GM18511 (cell line): ENCODE measurements around the gene RAB27A.

Source experiments
- ATAC-seq: cut with Tn5 transposase; IDR thresholded peaks from one replicate; pipeline ENCODE4 v1.9.1; 2021; ENCODE audit warnings: mild to moderate bottlenecking, moderate library complexity; ENCODE audit not compliant: unreplicated experiment

RAB27A gene

DNA sequence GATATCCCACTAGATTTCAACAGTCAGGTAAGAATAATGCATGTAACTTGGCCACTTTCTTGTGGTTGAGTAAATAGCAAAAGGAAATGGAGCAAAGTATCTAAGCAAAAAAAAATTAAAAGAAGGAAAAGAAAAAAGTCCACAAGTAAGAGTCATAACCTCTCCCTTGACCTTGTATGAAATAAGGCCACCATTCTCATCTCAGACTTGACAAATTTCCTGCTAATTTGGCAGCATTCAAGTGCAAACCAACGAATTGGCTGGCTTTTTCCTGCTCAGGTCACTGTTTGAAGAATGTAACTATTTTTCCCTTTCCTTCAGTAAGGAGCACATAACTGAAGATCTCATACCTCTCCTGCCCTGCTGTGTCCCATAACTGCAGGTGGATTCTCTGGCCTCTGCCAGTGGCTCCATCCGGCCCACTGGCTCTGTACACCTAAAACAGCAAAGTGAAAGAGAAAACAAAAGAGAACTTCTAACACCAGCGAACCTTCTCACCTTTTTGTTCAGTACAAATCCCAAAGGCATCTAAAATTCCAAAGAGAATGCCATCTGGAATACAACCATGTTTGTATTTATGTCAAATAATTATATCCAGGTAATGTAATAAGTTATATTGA lies 59.5 kb downstream of the RAB27A start:
- ATAC-seq = no peak

DNA sequence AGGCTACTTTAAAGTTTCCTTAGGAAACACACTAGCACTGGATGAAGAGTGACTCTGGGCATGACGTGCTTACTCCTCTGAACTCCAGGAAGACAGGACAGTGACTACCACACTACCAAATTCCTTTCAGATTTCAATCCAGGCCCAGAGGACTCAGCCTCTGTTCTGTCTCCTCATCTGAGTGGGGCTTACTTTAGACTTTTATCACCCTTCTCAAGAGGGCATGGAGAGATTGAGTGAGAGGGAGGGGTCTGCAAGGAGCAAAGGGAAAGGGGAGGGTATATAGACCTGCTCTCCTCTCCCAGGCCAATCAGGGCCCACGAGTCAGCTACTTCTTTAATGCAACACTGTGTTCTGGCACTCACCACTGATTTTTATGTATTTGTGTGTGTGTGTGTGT lies 63.5 kb downstream of the RAB27A start:
- no peak for ATAC-seq

GRCh38 chr15:55224892-55225291 lies 64.7 kb downstream of the RAB27A start:
- ATAC-seq = no peak

GRCh38 chr15:55222588-55222987 lies 67.0 kb downstream of the RAB27A start:
- ATAC-seq = peak; percentile 75

DNA sequence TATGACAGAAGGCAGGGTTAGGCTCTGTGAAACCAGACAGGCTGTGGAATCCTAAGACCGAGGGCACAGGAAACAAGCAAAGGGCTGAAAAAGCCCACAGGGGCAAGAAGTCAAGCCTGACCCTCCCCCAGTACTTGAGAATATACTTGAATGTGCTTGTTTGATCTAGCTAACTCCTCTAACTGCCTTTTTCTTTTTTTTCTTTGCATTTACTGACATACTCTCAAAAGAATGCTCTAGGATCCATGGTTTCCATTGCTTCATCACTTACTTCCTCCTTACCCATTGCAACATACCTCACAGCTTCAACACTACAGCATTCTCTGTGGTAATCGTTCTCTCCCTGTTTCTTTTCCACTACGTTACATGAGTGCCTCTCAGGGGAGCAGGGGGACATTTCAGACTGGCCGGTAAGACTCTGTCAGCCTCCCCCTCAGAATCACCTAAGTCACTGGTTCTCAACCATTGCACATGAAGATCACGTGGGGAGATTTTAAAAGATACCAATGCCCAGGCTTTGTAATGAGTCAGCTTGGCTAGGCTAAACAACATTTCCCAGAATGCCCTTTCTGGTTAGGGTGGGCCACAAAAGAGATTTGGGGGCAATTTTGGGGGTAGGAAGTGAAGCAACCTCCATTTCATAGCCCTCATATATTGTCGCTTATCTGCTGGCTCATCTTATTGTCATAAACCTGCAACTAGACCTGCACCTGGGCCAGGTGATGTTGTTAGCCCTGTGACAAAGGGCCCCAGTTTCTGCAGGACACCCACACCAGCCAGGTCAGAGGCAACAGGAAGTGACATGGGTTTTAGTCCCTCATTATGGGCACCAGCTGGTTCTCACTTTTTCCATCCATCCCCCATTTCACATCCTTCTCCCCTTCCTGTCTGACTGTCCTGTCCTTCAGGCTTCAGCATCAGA lies 68.3 kb downstream of the RAB27A start:
- ATAC-seq = peak; percentile 63

- ATAC-seq = no peak
Observed at GRCh38 chr15:55220606-55221005, 69.0 kb downstream of the RAB27A start.

GRCh38 chr15:55218056-55218455 lies 71.6 kb downstream of the RAB27A start:
- no peak for ATAC-seq

DNA sequence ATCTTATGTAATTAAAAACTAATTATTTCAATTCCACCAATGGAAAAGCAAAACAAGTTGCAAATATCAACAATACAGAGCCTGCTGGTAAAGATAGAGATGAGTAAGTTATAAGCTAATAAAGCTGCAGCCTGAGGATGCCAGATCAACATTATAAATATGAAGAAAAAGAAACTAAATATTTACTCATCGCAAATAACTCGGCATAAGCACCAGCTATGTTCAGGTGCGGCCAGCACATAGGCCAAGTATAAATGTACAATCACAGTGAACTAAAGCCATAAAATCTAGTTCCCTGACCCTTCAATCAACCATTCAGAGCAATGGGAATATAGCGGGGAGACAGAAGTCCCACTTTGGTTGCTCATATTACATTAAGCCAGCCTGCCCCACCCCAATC lies 85.1 kb downstream of the RAB27A start:
- ATAC-seq = no peak

- ATAC-seq = no peak
Observed at GRCh38 chr15:55202206-55202605, 87.4 kb downstream of the RAB27A start.

GRCh38 chr15:55198706-55199105 lies 90.9 kb downstream of the RAB27A start:
- ATAC-seq = no peak

GRCh38 chr15:55197719-55198118 lies 91.9 kb downstream of the RAB27A start:
- no peak for ATAC-seq

- ATAC-seq = peak; percentile 29
Observed at GRCh38 chr15:55197362-55197705, 92.3 kb downstream of the RAB27A start.

GRCh38 chr15:55196458-55197361 lies 92.9 kb downstream of the RAB27A start, which contains the start of gene RSL24D1:
Gene RSL24D1, minus strand, starts transcription at chr15:55196941. Its CDS starts 51 bp downstream, at chr15:55196890.
- peak; percentile 95 for ATAC-seq

GRCh38 chr15:55195996-55196395 lies 93.6 kb downstream of the RAB27A start:
- ATAC-seq = no peak

- ATAC-seq = no peak
Observed at GRCh38 chr15:55194256-55194655, 95.4 kb downstream of the RAB27A start.

- no peak for ATAC-seq
Observed at GRCh38 chr15:55186331-55186730, 103.3 kb downstream of the RAB27A start.

- no peak for ATAC-seq
Observed at GRCh38 chr15:55183679-55184078, 105.9 kb downstream of the RAB27A start.

DNA sequence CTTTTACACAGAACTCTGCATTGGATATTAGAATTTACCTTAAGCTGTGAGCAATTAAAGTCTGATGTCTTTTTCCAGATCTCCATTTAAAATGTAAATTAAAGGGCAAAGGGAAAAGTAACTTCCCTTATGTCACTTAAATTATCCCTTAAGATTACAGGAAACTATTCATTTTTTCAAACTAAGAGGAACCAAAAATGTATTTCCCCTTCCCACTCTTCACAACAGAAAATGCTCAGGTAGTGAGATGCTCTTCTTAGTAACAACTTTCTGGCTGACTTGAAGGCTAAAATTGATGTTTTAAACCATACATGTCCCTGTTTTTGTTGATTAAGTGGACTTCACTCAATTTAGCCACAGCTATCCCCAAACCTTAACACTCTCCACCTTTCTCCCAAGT lies 110.5 kb downstream of the RAB27A start:
- no peak for ATAC-seq

GRCh38 chr15:55170361-55170760 lies 119.3 kb downstream of the RAB27A start:
- ATAC-seq = no peak

GRCh38 chr15:55168350-55168974 lies 121.2 kb downstream of the RAB27A start:
- ATAC-seq = peak; percentile 98

- ATAC-seq = no peak
Observed at GRCh38 chr15:55164284-55164683, 125.3 kb downstream of the RAB27A start.
